WTC11 (cell line): ENCODE measurements around the gene FBXO7. TPM values are rescaled to one million over a fixed set of nuclear protein-coding genes. Genes with fewer than 3 reads are reported as not detected.

Experiments
- ATAC-seq: fragments of 200-7000 bp; cut with Tn5 transposase; 2 replicates; pipeline ENCODE4 v1.10.0; 2021; ENCODE audit warnings: mild to moderate bottlenecking, moderate library complexity
- CTCF ChIA-PET: fragments of 300-600 bp; sonication (Branson Sonifier 250); formaldehyde crosslinking; loops from one replicate; lab custom pipeline; 2021; ENCODE audit warnings: antibody characterized with exemption; lab: Charles Lee
- POLR2A ChIA-PET: fragments of 350-600 bp; sonication (Branson Sonifier 250); formaldehyde crosslinking; loops from one replicate; lab custom pipeline; 2021; ENCODE audit warnings: antibody characterized with exemption; lab: Charles Lee
- DNase-seq: peaks from one replicate; pipeline ENCODE4 v3.0.0; 2021; ENCODE audit warnings: low spot score
- H3K27ac Mint-ChIP-seq: 2 replicates; pipeline ENCODE4 v1.8.0; 2021; ENCODE audit warnings: mixed read lengths
- H3K27me3 Mint-ChIP-seq: 2 replicates; pipeline ENCODE4 v1.8.0; 2021; ENCODE audit warnings: low read depth, mild to moderate bottlenecking, moderate library complexity, mixed read lengths
- H3K36me3 Mint-ChIP-seq: 2 replicates; pipeline ENCODE4 v1.8.0; 2021; ENCODE audit warnings: mixed read lengths
- H3K4me1 Mint-ChIP-seq: 2 replicates; pipeline ENCODE4 v1.8.0; 2022; ENCODE audit warnings: mixed read lengths
- H3K4me3 Mint-ChIP-seq: 2 replicates; pipeline ENCODE4 v1.8.0; 2021; ENCODE audit warnings: mild to moderate bottlenecking, moderate library complexity, mixed read lengths
- H3K9me3 Mint-ChIP-seq: 2 replicates; pipeline ENCODE4 v1.8.0; 2021; ENCODE audit warnings: mixed read lengths
- CREM ChIP-seq: sonication (generic); formaldehyde crosslinking; IDR thresholded peaks from 2 replicates; pipeline ENCODE4 v1.8.1; 2022; ENCODE audit warnings: mild to moderate bottlenecking, missing genetic modification reagents, moderate library complexity
- ESRRA ChIP-seq: sonication (generic); formaldehyde crosslinking; IDR thresholded peaks from 2 replicates; pipeline ENCODE4 v1.8.1; 2022; ENCODE audit warnings: mild to moderate bottlenecking, missing genetic modification reagents, borderline replicate concordance
- FOXK1 ChIP-seq: sonication (generic); formaldehyde crosslinking; IDR thresholded peaks from 2 replicates; pipeline ENCODE4 v1.8.0; 2022; ENCODE audit warnings: mild to moderate bottlenecking, moderate library complexity, missing genetic modification reagents
- GRHL2 ChIP-seq: fragments of 250-450 bp; sonication (Bioruptor Pico); IDR thresholded peaks from 2 replicates; pipeline ENCODE4 v1.8.0; 2022; ENCODE audit warnings: mild to moderate bottlenecking, moderate library complexity; ENCODE audit not compliant: insufficient replicate concordance, severe bottlenecking
- JAZF1 ChIP-seq: fragments of 250-450 bp; sonication (Bioruptor Pico); IDR thresholded peaks from 2 replicates; pipeline ENCODE4 v1.9.0; 2021; ENCODE audit warnings: moderate library complexity, mild to moderate bottlenecking, inconsistent platforms
- RORB ChIP-seq: fragments of 250-450 bp; sonication (Bioruptor Pico); IDR thresholded peaks from 2 replicates; pipeline ENCODE4 v1.9.0; 2021; ENCODE audit warnings: mild to moderate bottlenecking
- SMAD3 ChIP-seq: sonication (generic); formaldehyde crosslinking; IDR thresholded peaks from 2 replicates; pipeline ENCODE4 v1.8.0; 2022; ENCODE audit warnings: missing genetic modification reagents, mild to moderate bottlenecking, borderline replicate concordance
- SMAD4 ChIP-seq: sonication (generic); formaldehyde crosslinking; IDR thresholded peaks from 2 replicates; pipeline ENCODE4 v1.8.0; 2022; ENCODE audit warnings: mild to moderate bottlenecking, missing genetic modification reagents
- SOX15 ChIP-seq: fragments of 250-450 bp; sonication (Bioruptor Pico); IDR thresholded peaks from 2 replicates; pipeline ENCODE4 v1.9.0; 2021; ENCODE audit warnings: mild to moderate bottlenecking
- ZNF121 ChIP-seq: sonication (generic); formaldehyde crosslinking; IDR thresholded peaks from 2 replicates; pipeline ENCODE4 v1.8.0; 2023; ENCODE audit warnings: missing genetic modification reagents
- ZNF263 ChIP-seq: sonication (generic); formaldehyde crosslinking; IDR thresholded peaks from 2 replicates; pipeline ENCODE4 v1.8.1; 2022; ENCODE audit warnings: low read depth, mild to moderate bottlenecking, moderate library complexity, missing genetic modification reagents
- total RNA-seq: library from RNA; stranded (reverse); gene quantifications from 3 replicates; pipeline ENCODE4 v1.2.3, GENCODE V29; 2021
- TF ChIP-seq, protein P1 (sequence below): sonication (generic); formaldehyde crosslinking; IDR thresholded peaks from 2 replicates; pipeline ENCODE4 v1.8.1; 2023; ENCODE audit warnings: mild to moderate bottlenecking, missing genetic modification reagents
- TF ChIP-seq, protein P2 (sequence below): fragments of 250-450 bp; sonication (Bioruptor Pico); IDR thresholded peaks from 2 replicates; pipeline ENCODE4 v1.8.0; 2021; ENCODE audit warnings: mild to moderate bottlenecking
- TF ChIP-seq, protein P3 (sequence below): fragments of 250-450 bp; sonication (Bioruptor Pico); IDR thresholded peaks from 2 replicates; pipeline ENCODE4 v1.9.0; 2021; ENCODE audit warnings: mild to moderate bottlenecking, borderline replicate concordance
- TF ChIP-seq, protein P4 (sequence below): sonication (generic); formaldehyde crosslinking; IDR thresholded peaks from 2 replicates; pipeline ENCODE4 v1.8.1; 2023; ENCODE audit warnings: mild to moderate bottlenecking, missing genetic modification reagents, moderate library complexity
- TF ChIP-seq, protein P5 (sequence below): sonication (generic); formaldehyde crosslinking; IDR thresholded peaks from 2 replicates; pipeline ENCODE4 v1.8.0; 2022; ENCODE audit warnings: mild to moderate bottlenecking, missing genetic modification reagents
- TF ChIP-seq, protein P6 (sequence below): fragments of 250-450 bp; sonication (Bioruptor Pico); IDR thresholded peaks from 2 replicates; pipeline ENCODE4 v2.1.2; 2022; ENCODE audit warnings: mild to moderate bottlenecking, moderate library complexity

FBXO7 gene
- total RNA-seq, 1 experiment from 2014 or later = 59.4 TPM

DNA sequence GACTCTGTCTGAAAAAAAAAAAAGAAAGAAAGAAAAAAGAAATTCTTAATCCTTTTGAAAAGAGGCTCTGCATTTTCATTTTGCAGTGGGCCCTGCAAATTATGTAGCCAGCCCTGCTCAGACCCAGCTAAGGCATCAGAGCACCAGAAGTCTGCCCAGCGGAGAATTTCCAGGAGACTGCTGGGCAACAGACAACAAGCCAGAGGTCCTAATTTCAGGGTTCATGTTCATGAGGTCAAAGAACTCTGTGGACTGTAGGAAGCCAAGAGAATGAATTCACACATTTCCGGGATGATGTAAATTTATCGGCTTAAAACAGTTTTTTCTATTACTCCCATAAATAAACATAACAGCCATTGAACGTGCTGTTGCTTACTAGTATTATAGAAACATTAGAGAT is 47.7 kb upstream of the FBXO7 start:
- ChIA-PET POLR2A (no interaction called here), CTCF (no interaction called here)
- no peak overlapping the region for H3K4me3 Mint-ChIP-seq
- H3K9me3 Mint-ChIP-seq = peaks cover 3% of the 10 kb centered on the region; the same call in 1 of the 2 replicates
- TF ChIP-seq FOXK1 (CRISPR knock-in tag) (no peak), RORB (no peak), ESRRA (CRISPR knock-in tag) (no peak), CREM (no peak), SMAD4 (CRISPR knock-in tag) (no peak), GRHL2 (CRISPR knock-in tag) (no peak), SMAD3 (CRISPR knock-in tag) (no peak), SOX15 (CRISPR knock-in tag) (no peak), ZNF121 (CRISPR knock-in tag) (no peak), ZNF263 (CRISPR knock-in tag) (no peak), JAZF1 (CRISPR knock-in tag) (no peak)
- TF ChIP-seq, protein P1, sequence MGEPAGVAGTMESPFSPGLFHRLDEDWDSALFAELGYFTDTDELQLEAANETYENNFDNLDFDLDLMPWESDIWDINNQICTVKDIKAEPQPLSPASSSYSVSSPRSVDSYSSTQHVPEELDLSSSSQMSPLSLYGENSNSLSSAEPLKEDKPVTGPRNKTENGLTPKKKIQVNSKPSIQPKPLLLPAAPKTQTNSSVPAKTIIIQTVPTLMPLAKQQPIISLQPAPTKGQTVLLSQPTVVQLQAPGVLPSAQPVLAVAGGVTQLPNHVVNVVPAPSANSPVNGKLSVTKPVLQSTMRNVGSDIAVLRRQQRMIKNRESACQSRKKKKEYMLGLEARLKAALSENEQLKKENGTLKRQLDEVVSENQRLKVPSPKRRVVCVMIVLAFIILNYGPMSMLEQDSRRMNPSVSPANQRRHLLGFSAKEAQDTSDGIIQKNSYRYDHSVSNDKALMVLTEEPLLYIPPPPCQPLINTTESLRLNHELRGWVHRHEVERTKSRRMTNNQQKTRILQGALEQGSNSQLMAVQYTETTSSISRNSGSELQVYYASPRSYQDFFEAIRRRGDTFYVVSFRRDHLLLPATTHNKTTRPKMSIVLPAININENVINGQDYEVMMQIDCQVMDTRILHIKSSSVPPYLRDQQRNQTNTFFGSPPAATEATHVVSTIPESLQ = no peak
- TF ChIP-seq, protein P2, sequence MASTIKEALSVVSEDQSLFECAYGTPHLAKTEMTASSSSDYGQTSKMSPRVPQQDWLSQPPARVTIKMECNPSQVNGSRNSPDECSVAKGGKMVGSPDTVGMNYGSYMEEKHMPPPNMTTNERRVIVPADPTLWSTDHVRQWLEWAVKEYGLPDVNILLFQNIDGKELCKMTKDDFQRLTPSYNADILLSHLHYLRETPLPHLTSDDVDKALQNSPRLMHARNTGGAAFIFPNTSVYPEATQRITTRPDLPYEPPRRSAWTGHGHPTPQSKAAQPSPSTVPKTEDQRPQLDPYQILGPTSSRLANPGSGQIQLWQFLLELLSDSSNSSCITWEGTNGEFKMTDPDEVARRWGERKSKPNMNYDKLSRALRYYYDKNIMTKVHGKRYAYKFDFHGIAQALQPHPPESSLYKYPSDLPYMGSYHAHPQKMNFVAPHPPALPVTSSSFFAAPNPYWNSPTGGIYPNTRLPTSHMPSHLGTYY (CRISPR knock-in tag) = no peak
- TF ChIP-seq, protein P3, sequence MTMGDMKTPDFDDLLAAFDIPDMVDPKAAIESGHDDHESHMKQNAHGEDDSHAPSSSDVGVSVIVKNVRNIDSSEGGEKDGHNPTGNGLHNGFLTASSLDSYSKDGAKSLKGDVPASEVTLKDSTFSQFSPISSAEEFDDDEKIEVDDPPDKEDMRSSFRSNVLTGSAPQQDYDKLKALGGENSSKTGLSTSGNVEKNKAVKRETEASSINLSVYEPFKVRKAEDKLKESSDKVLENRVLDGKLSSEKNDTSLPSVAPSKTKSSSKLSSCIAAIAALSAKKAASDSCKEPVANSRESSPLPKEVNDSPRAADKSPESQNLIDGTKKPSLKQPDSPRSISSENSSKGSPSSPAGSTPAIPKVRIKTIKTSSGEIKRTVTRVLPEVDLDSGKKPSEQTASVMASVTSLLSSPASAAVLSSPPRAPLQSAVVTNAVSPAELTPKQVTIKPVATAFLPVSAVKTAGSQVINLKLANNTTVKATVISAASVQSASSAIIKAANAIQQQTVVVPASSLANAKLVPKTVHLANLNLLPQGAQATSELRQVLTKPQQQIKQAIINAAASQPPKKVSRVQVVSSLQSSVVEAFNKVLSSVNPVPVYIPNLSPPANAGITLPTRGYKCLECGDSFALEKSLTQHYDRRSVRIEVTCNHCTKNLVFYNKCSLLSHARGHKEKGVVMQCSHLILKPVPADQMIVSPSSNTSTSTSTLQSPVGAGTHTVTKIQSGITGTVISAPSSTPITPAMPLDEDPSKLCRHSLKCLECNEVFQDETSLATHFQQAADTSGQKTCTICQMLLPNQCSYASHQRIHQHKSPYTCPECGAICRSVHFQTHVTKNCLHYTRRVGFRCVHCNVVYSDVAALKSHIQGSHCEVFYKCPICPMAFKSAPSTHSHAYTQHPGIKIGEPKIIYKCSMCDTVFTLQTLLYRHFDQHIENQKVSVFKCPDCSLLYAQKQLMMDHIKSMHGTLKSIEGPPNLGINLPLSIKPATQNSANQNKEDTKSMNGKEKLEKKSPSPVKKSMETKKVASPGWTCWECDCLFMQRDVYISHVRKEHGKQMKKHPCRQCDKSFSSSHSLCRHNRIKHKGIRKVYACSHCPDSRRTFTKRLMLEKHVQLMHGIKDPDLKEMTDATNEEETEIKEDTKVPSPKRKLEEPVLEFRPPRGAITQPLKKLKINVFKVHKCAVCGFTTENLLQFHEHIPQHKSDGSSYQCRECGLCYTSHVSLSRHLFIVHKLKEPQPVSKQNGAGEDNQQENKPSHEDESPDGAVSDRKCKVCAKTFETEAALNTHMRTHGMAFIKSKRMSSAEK (CRISPR knock-in tag) = no peak
- TF ChIP-seq, protein P4, sequence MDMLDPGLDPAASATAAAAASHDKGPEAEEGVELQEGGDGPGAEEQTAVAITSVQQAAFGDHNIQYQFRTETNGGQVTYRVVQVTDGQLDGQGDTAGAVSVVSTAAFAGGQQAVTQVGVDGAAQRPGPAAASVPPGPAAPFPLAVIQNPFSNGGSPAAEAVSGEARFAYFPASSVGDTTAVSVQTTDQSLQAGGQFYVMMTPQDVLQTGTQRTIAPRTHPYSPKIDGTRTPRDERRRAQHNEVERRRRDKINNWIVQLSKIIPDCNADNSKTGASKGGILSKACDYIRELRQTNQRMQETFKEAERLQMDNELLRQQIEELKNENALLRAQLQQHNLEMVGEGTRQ = no peak
- TF ChIP-seq, protein P5, sequence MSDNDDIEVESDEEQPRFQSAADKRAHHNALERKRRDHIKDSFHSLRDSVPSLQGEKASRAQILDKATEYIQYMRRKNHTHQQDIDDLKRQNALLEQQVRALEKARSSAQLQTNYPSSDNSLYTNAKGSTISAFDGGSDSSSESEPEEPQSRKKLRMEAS (CRISPR knock-in tag) = no peak
- TF ChIP-seq, protein P6, sequence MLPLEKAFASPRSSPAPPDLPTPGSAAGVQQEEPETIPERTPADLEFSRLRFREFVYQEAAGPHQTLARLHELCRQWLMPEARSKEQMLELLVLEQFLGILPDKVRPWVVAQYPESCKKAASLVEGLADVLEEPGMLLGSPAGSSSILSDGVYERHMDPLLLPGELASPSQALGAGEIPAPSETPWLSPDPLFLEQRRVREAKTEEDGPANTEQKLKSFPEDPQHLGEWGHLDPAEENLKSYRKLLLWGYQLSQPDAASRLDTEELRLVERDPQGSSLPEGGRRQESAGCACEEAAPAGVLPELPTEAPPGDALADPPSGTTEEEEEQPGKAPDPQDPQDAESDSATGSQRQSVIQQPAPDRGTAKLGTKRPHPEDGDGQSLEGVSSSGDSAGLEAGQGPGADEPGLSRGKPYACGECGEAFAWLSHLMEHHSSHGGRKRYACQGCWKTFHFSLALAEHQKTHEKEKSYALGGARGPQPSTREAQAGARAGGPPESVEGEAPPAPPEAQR (CRISPR knock-in tag) = no peak
- no peak for DNase-seq
- 0 out of 2 replicates have a peak, but pooled peaks cover 5% of the 10 kb centered on the region for H3K4me1 Mint-ChIP-seq
- peaks cover 57% of the 10 kb centered on the region for H3K27me3 Mint-ChIP-seq
- no peak for ATAC-seq
- H3K27ac Mint-ChIP-seq = no peak overlapping the region
- no peaks in the 10 kb centered on the region for H3K36me3 Mint-ChIP-seq
